ENCODE measurements around the gene CITED1.

DNA sequence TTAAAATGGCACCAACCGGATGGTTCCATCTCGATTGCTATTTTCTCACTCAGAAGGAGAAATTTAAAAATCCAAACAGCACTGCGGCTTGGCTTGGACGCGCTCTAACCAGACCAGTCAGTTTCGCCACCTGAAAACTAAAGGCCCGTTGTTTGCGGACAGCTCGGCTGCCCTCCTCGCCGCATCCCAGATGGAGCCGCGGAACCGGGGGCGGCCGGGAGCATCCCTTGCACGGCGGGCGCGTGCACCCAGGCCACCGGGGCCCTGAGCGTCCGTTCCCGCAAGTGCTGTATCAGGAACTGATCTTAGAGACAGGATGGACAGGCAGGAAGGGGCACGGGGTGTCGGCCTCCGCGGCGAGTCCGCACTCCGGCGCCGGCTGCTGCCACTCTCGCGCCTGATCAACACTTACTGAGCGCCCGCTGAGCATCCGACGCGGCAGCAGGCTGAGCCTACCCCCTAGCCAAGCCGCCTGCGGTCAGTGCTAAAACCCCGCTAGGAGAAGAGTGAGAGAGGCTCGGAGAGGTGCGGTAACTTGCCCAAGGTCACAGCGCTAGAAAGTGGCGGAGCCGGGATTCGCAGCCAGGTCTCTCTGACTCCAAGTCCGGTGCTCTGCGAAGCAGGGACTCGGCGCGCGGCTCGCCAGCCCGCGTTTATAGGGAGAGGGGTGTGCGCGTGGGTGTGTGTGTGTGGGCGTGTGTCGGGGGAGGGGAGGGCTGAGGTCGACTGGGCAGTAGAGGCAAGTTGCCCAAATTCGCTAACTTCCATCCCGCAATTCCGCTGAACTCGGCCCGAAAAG lies at the start of gene CITED1:
- TF ChIP-seq, protein P1, sequence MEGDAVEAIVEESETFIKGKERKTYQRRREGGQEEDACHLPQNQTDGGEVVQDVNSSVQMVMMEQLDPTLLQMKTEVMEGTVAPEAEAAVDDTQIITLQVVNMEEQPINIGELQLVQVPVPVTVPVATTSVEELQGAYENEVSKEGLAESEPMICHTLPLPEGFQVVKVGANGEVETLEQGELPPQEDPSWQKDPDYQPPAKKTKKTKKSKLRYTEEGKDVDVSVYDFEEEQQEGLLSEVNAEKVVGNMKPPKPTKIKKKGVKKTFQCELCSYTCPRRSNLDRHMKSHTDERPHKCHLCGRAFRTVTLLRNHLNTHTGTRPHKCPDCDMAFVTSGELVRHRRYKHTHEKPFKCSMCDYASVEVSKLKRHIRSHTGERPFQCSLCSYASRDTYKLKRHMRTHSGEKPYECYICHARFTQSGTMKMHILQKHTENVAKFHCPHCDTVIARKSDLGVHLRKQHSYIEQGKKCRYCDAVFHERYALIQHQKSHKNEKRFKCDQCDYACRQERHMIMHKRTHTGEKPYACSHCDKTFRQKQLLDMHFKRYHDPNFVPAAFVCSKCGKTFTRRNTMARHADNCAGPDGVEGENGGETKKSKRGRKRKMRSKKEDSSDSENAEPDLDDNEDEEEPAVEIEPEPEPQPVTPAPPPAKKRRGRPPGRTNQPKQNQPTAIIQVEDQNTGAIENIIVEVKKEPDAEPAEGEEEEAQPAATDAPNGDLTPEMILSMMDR (IDR thresholded peaks at IDR 0.05), result no peak
- no peak for TF ChIP-seq POLR2A (IDR thresholded peaks at IDR 0.05)
